ENCODE data around the gene MTLN. TPM values are rescaled to one million over a fixed set of nuclear protein-coding genes. Genes with fewer than 3 reads are reported as not detected.

Gene MTLN
- polyA plus RNA-seq, 1 of the 3 experiments (the other 2 are of a cell fraction), result 45.6 TPM

GRCh38 chr2:110205660-110206455, 6.5 kb downstream of the MTLN start:
- peaks cover 10 to 11% of the 10 kb centered on the region in 2 experiments for H3K36me3 ChIP-seq (replicated peaks in 1 of 2; ENCODE audit: control insufficient read depth in 1 of 2, insufficient read depth in 2 of 2, low read length in 1 of 2)
- H3K9ac ChIP-seq, result no peak overlapping the region
- no peak overlapping the region for H3K27ac ChIP-seq (ENCODE audit: low read depth in 2 of 2, low read length in 1 of 2)
- H3K27me3 ChIP-seq (ENCODE audit: insufficient read depth), result no peaks in the 10 kb centered on the region
- no peaks in the 10 kb centered on the region for H3F3A ChIP-seq (replicated peaks; ENCODE audit: insufficient read depth)
- peaks cover 7% of the 10 kb centered on the region; the same call in 1 of the 2 replicates for H3K79me2 ChIP-seq (ENCODE audit: insufficient read depth)
- H2AFZ ChIP-seq (ENCODE audit: low read depth), result peak overlapping the region; percentile 97
- H4K20me1 ChIP-seq (ENCODE audit: insufficient read depth), result no peaks in the 10 kb centered on the region
- H3K9me3 ChIP-seq, result no peaks in the 10 kb centered on the region
- POLR2A ChIA-PET, result no interaction called here
- no peak overlapping the region; a peak in 1 of 4 replicates for H3K4me3 ChIP-seq (ENCODE audit: low read depth in 2 of 2, low read length in 1 of 2)
- CTCF ChIA-PET, result interaction anchor here (1.7 kb wide), 1 partner anchor 49 kb away, joined by 5 read pairs; no protein-coding TSS in a partner anchor
- no peaks in the 10 kb centered on the region for H3K4me1 ChIP-seq (ENCODE audit: control insufficient read depth in 1 of 2, insufficient read depth in 2 of 2, low read depth in 1 of 2, low read length in 1 of 2)
- no peaks in the 10 kb centered on the region for H3K9me2 ChIP-seq
- peak overlapping the region; percentile 99 for H3K4me2 ChIP-seq
- DNase-seq, result no peak
- TF ChIP-seq TEAD4 (IDR thresholded peaks at IDR 0.05; ENCODE audit: borderline replicate concordance, insufficient read depth) (no peak), RXRA (IDR thresholded peaks at IDR 0.05; ENCODE audit: borderline replicate concordance, low read depth) (no peak), YY1 (IDR thresholded peaks at IDR 0.05; ENCODE audit: low read depth) (no peak), ZBTB33 (IDR thresholded peaks at IDR 0.05; ENCODE audit: borderline replicate concordance, low read depth) (no peak), FOSL2 (IDR thresholded peaks at IDR 0.05; ENCODE audit: borderline replicate concordance, low read depth) (no peak), REST (IDR thresholded peaks at IDR 0.05; ENCODE audit: low read depth, low read length) (no peak), GATA2 (CRISPR knock-in tag; IDR thresholded peaks at IDR 0.05) (no peak), NFIC (IDR thresholded peaks at IDR 0.05; ENCODE audit: borderline replicate concordance) (no peak), POLR2AphosphoS5 (IDR thresholded peaks at IDR 0.05; ENCODE audit: low read depth, low read length) (no peak), MXI1 (IDR thresholded peaks at IDR 0.05; ENCODE audit: low read depth, low read length) (no peak), USF2 (IDR thresholded peaks at IDR 0.05; ENCODE audit: borderline replicate concordance, low read depth, low read length) (no peak), MAX (IDR thresholded peaks at IDR 0.05; ENCODE audit: low read depth) (no peak), GABPA (IDR thresholded peaks at IDR 0.05; ENCODE audit: low read depth) (no peak), EZH2phosphoT487 (IDR thresholded peaks at IDR 0.05; ENCODE audit: borderline replicate concordance, low read depth) (no peak), SIN3A (IDR thresholded peaks at IDR 0.05; ENCODE audit: borderline replicate concordance, low read depth, low read length) (no peak), CHD2 (IDR thresholded peaks at IDR 0.05; ENCODE audit: low read length, partially characterized antibody) (no peak)
- WGBS (ENCODE audit: low lambda C conversion rate), result 59% methylated on average over 3 of the region's 3 CpGs

Measured in SK-N-SH (cell line).